ENCODE measurements around the gene NIM1K.

NIM1K gene

DNA sequence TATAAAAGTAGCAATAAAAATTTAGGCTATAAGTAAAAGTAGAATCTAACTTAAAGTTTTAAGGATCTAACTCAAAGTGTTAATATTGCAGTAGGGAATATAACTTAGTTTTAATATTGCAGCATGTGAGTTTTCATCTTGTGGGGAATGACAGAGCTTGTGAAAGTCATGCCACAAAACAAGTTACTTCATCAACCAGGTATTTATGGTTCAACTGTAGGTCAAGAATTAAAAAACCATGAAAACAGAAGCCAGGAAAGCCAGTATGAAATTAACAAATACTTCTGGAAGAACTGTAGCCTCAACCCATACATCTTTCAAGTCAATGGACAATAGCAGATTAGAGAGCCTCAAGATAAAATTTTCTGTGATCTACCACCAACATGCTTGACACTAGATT is 102.2 kb downstream of the NIM1K start:
- DNase-seq = no peak
- peaks cover 54% of the 10 kb centered on the region for H3K36me3 ChIP-seq (ENCODE audit: control insufficient read depth, insufficient read depth, low read length)

DNA sequence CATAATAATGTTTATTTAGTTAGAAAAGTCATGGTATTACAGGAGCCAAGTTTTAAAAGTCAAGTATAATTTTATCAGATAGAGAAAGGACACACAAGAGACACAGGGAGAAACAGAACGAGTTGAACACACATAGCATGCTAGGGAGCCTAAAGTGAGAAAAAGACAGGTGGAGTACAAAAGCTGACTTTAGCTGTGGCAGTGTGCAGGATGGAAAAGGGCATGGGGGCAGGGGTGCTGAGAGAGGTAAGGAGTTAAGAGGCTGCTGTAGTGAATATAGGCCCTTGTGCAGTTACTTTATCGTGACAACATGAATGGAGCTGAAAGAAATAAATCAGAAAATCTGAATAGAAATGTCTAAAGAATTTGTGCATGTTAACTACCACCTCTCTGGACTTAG is 103.2 kb downstream of the NIM1K start:
- Histone ChIP-seq H3K4me3 (ENCODE audit: insufficient read depth, low read depth, low read length, poor library complexity, severe bottlenecking) (no peak overlapping the region), H3K9me3 (ENCODE audit: control insufficient read depth, low read length) (no peaks in the 10 kb centered on the region), H3K27ac (ENCODE audit: insufficient read depth, low read length, poor library complexity, severe bottlenecking) (no peak overlapping the region), H3K27me3 (replicated peaks; ENCODE audit: control insufficient read depth, insufficient read depth, low read length, poor library complexity, severe bottlenecking) (no peaks in the 10 kb centered on the region), H3K4me1 (ENCODE audit: control insufficient read depth, insufficient read depth, low read length, poor library complexity, severe bottlenecking) (no peaks in the 10 kb centered on the region), H3K36me3 (ENCODE audit: control insufficient read depth, insufficient read depth, low read length) (peaks cover 54% of the 10 kb centered on the region)
- DNase-seq = no peak

More for the DNA sequence above, 102.2 kb downstream of the NIM1K start:
- H3K4me1 ChIP-seq (ENCODE audit: control insufficient read depth, insufficient read depth, low read length, poor library complexity, severe bottlenecking) = no peaks in the 10 kb centered on the region
- no peaks in the 10 kb centered on the region for H3K27me3 ChIP-seq (replicated peaks; ENCODE audit: control insufficient read depth, insufficient read depth, low read length, poor library complexity, severe bottlenecking)
- H3K4me3 ChIP-seq (ENCODE audit: insufficient read depth, low read depth, low read length, poor library complexity, severe bottlenecking) = no peak overlapping the region
- H3K27ac ChIP-seq (ENCODE audit: insufficient read depth, low read length, poor library complexity, severe bottlenecking) = no peak overlapping the region
- H3K9me3 ChIP-seq (ENCODE audit: control insufficient read depth, low read length) = no peaks in the 10 kb centered on the region

DNA sequence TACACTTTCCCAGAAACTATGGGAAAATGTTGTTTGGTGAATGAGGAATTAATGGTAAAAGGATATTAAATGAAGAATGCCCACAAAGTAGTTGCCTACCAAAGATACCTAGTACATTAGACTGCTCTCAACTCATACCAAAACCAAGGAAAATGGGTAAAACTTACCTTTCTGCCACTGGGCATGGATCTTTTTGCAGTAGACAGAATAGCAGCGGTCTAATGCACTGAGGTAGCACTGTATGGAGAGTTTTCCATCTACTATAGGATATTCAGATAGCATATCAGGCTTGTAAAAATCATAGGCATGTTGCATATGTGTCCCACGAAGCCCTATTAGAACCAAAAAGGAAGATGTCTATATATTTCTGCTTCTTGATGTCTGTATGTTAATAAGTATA is 104.8 kb downstream of the NIM1K start:
- DNase-seq = no peak
- Histone ChIP-seq H3K4me3 (ENCODE audit: insufficient read depth, low read depth, low read length, poor library complexity, severe bottlenecking) (no peak overlapping the region), H3K9me3 (ENCODE audit: control insufficient read depth, low read length) (no peaks in the 10 kb centered on the region), H3K36me3 (ENCODE audit: control insufficient read depth, insufficient read depth, low read length) (peaks cover 48% of the 10 kb centered on the region), H3K4me1 (ENCODE audit: control insufficient read depth, insufficient read depth, low read length, poor library complexity, severe bottlenecking) (no peaks in the 10 kb centered on the region), H3K27ac (ENCODE audit: insufficient read depth, low read length, poor library complexity, severe bottlenecking) (no peak overlapping the region), H3K27me3 (replicated peaks; ENCODE audit: control insufficient read depth, insufficient read depth, low read length, poor library complexity, severe bottlenecking) (no peaks in the 10 kb centered on the region)

DNA sequence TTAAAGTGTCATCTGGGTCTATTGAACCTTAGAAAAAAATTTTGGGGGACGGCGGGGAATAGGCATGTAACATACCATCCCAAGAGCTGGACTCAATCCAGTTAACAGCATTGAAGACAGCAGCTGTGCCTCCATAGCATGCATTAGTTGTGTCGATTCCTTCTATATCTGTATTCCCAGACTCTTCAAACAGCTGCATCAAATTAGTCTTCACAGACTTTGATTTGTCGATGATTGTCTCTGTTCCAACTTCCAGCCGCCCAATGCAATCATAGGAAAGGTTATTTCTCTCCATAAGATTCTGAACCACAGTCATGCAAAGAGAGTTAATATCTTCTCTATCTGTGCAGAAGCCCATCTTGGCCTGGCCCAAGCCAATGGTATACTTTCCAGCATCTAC is 106.4 kb downstream of the NIM1K start:
- DNase-seq = no peak
- no peak overlapping the region for H3K27ac ChIP-seq (ENCODE audit: insufficient read depth, low read length, poor library complexity, severe bottlenecking)
- H3K36me3 ChIP-seq (ENCODE audit: control insufficient read depth, insufficient read depth, low read length) = peaks cover 44% of the 10 kb centered on the region

DNA sequence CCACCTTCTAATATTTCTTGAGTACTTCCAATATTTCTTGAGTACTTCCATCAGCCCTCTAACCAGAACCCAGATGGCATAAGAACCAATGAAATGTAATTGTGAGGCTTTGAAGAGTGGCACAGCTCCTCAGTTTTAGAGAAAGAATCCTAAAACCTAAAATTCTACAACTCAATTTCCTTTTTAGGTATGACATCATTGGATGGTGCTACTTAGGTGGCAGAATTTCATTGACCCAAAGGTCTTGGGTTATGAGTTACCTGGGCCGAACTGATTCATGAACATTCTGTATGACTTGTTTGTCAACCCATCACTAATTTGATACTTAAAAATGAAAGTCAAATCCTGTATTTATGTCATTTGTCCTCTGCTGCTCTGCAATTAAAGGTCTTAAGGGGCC is 108.1 kb downstream of the NIM1K start:
- Histone ChIP-seq H3K27me3 (replicated peaks; ENCODE audit: control insufficient read depth, insufficient read depth, low read length, poor library complexity, severe bottlenecking) (no peaks in the 10 kb centered on the region), H3K36me3 (ENCODE audit: control insufficient read depth, insufficient read depth, low read length) (peaks cover 32% of the 10 kb centered on the region), H3K4me1 (ENCODE audit: control insufficient read depth, insufficient read depth, low read length, poor library complexity, severe bottlenecking) (no peaks in the 10 kb centered on the region), H3K9me3 (ENCODE audit: control insufficient read depth, low read length) (no peaks in the 10 kb centered on the region), H3K27ac (ENCODE audit: insufficient read depth, low read length, poor library complexity, severe bottlenecking) (no peak overlapping the region), H3K4me3 (ENCODE audit: insufficient read depth, low read depth, low read length, poor library complexity, severe bottlenecking) (no peak overlapping the region)
- DNase-seq = no peak

More for the DNA sequence above, 106.4 kb downstream of the NIM1K start:
- no peaks in the 10 kb centered on the region for H3K27me3 ChIP-seq (replicated peaks; ENCODE audit: control insufficient read depth, insufficient read depth, low read length, poor library complexity, severe bottlenecking)
- H3K4me3 ChIP-seq (ENCODE audit: insufficient read depth, low read depth, low read length, poor library complexity, severe bottlenecking) = no peak overlapping the region
- no peaks in the 10 kb centered on the region for H3K9me3 ChIP-seq (ENCODE audit: control insufficient read depth, low read length)
- no peaks in the 10 kb centered on the region for H3K4me1 ChIP-seq (ENCODE audit: control insufficient read depth, insufficient read depth, low read length, poor library complexity, severe bottlenecking)

DNA sequence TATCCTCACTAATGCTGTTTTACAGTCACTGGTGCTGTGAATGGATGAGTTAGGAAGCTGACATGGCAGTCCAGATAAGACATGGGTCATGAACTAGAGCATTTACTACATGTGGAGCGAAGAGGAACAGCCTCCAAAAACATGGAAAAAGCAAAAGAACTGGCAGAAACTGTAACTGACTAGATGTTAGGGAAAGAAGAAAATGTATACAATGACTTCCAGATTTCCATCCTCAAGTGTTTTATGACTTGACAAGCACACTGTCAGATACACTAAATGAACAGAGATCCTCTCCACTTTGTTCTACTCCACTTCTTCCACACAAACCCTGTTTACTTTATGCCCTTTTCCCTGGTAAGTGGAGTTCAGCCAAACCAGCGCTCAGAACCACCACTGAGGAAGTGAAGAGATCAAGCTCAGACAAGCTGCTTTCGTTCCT is 109.6 kb downstream of the NIM1K start:
- no peaks in the 10 kb centered on the region for H3K27me3 ChIP-seq (replicated peaks; ENCODE audit: control insufficient read depth, insufficient read depth, low read length, poor library complexity, severe bottlenecking)
- no peaks in the 10 kb centered on the region for H3K4me1 ChIP-seq (ENCODE audit: control insufficient read depth, insufficient read depth, low read length, poor library complexity, severe bottlenecking)
- no peak for DNase-seq
- no peak overlapping the region for H3K27ac ChIP-seq (ENCODE audit: insufficient read depth, low read length, poor library complexity, severe bottlenecking)
- peaks cover 19% of the 10 kb centered on the region for H3K36me3 ChIP-seq (ENCODE audit: control insufficient read depth, insufficient read depth, low read length)
- no peak overlapping the region for H3K4me3 ChIP-seq (ENCODE audit: insufficient read depth, low read depth, low read length, poor library complexity, severe bottlenecking)
- no peaks in the 10 kb centered on the region for H3K9me3 ChIP-seq (ENCODE audit: control insufficient read depth, low read length)

DNA sequence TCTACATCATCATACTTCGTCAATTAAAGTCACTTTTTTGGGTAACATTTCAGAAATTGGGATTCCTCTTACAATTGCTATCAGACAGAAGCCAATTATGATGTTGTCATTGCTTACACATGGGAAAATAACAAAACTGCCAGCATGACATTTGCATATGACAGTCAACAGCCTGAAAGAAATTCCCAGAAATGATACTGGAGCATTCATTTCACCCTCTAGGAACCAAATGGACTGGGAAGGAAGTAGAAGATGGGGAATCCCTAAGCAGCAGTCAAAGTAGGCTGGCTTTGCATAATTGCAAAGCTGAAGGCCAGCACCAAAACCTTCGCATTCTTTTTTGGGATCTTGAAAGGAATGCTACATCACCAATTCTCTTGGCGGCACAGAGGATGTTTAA is 110.5 kb downstream of the NIM1K start:
- no peak overlapping the region for H3K4me3 ChIP-seq (ENCODE audit: insufficient read depth, low read depth, low read length, poor library complexity, severe bottlenecking)
- H3K9me3 ChIP-seq (ENCODE audit: control insufficient read depth, low read length) = no peaks in the 10 kb centered on the region
- no peak for DNase-seq
- peaks cover 11% of the 10 kb centered on the region for H3K36me3 ChIP-seq (ENCODE audit: control insufficient read depth, insufficient read depth, low read length)
- H3K27ac ChIP-seq (ENCODE audit: insufficient read depth, low read length, poor library complexity, severe bottlenecking) = no peak overlapping the region
- no peaks in the 10 kb centered on the region for H3K4me1 ChIP-seq (ENCODE audit: control insufficient read depth, insufficient read depth, low read length, poor library complexity, severe bottlenecking)
- H3K27me3 ChIP-seq (replicated peaks; ENCODE audit: control insufficient read depth, insufficient read depth, low read length, poor library complexity, severe bottlenecking) = no peaks in the 10 kb centered on the region

DNA sequence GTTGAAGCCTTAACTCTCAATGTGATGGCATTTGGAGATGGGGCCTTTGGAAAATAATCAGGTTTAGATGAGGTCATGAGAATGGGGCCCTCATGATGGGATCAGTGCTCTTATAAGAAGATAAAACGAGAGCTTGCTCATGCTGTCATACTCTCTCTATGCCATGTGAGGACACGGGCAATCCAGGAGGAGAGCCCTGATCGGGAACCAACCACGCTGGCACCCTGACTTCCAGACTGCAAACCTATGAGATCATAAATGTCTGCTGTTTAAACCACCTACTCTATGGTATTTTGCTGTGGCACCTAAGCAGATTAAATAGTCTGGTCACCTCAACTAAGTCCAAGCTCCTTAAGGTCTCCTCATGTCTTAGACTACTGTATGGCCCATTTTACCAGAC is 111.2 kb downstream of the NIM1K start:
- H3K9me3 ChIP-seq (ENCODE audit: control insufficient read depth, low read length) = no peaks in the 10 kb centered on the region
- no peak overlapping the region for H3K4me3 ChIP-seq (ENCODE audit: insufficient read depth, low read depth, low read length, poor library complexity, severe bottlenecking)
- no peak overlapping the region for H3K27ac ChIP-seq (ENCODE audit: insufficient read depth, low read length, poor library complexity, severe bottlenecking)
- no peak for DNase-seq
- no peaks in the 10 kb centered on the region for H3K27me3 ChIP-seq (replicated peaks; ENCODE audit: control insufficient read depth, insufficient read depth, low read length, poor library complexity, severe bottlenecking)
- no peaks in the 10 kb centered on the region for H3K4me1 ChIP-seq (ENCODE audit: control insufficient read depth, insufficient read depth, low read length, poor library complexity, severe bottlenecking)
- peaks cover 5% of the 10 kb centered on the region for H3K36me3 ChIP-seq (ENCODE audit: control insufficient read depth, insufficient read depth, low read length)

DNA sequence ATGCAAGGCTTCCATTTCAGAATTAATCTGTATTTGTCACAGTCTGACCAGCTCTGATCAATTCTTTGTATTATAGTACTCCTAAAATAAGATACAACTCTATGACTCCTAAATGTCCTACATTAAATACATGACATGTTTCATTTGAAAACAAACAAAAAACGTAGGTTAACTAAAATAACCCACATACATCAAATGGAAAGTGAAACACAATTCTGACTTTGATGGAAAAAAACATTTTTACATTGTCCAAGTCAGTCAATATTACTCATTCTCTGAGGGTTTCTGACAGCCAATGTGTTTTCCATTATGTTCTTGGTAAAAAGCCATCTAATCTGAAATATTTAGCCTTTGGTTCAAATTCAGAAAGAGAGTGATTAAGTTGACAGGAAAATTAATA is 112.5 kb downstream of the NIM1K start:
- no peaks in the 10 kb centered on the region for H3K4me1 ChIP-seq (ENCODE audit: control insufficient read depth, insufficient read depth, low read length, poor library complexity, severe bottlenecking)
- H3K36me3 ChIP-seq (ENCODE audit: control insufficient read depth, insufficient read depth, low read length) = no peaks in the 10 kb centered on the region
- no peak overlapping the region for H3K27ac ChIP-seq (ENCODE audit: insufficient read depth, low read length, poor library complexity, severe bottlenecking)
- no peaks in the 10 kb centered on the region for H3K27me3 ChIP-seq (replicated peaks; ENCODE audit: control insufficient read depth, insufficient read depth, low read length, poor library complexity, severe bottlenecking)
- no peak for DNase-seq
- H3K4me3 ChIP-seq (ENCODE audit: insufficient read depth, low read depth, low read length, poor library complexity, severe bottlenecking) = no peak overlapping the region
- no peaks in the 10 kb centered on the region for H3K9me3 ChIP-seq (ENCODE audit: control insufficient read depth, low read length)

DNA sequence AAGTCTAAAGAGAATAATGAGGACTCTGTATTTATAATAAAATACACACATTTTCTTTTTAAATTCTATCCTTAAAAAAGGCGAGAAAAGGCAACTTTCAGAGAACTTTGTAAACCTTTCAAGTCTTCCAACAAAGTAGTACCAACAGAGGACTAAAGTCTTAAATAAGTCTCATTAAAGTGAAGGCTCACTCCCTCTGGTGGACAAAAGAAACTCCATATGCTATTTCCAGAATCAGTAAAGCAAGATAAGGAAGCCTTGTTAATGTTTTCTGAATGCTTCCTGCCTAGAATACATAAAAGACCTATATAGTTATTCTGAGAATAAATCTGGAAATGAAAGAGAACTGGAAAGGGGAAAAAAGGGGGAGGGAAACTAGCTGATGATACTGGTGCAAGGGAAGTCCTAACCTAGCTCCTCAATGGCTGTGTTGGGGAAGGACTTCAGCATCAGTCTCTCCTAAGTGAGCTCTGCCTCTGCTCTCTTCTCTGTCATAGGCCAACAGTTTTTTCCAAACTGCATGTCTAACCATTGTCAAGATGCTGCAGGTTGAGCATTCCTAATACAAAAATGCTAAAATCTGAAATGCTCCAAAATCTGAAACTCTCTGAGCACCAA is 114.0 kb downstream of the NIM1K start:
- no peak for DNase-seq
- H3K27me3 ChIP-seq (replicated peaks; ENCODE audit: control insufficient read depth, insufficient read depth, low read length, poor library complexity, severe bottlenecking) = no peaks in the 10 kb centered on the region
- H3K4me1 ChIP-seq (ENCODE audit: control insufficient read depth, insufficient read depth, low read length, poor library complexity, severe bottlenecking) = no peaks in the 10 kb centered on the region
- H3K27ac ChIP-seq (ENCODE audit: insufficient read depth, low read length, poor library complexity, severe bottlenecking) = no peak overlapping the region
- H3K4me3 ChIP-seq (ENCODE audit: insufficient read depth, low read depth, low read length, poor library complexity, severe bottlenecking) = no peak overlapping the region
- H3K36me3 ChIP-seq (ENCODE audit: control insufficient read depth, insufficient read depth, low read length) = no peaks in the 10 kb centered on the region
- H3K9me3 ChIP-seq (ENCODE audit: control insufficient read depth, low read length) = no peaks in the 10 kb centered on the region
